ENCODE data around the gene AGBL3. TPM values are rescaled to one million over a fixed set of nuclear protein-coding genes. Genes with fewer than 3 reads are reported as not detected.

The AGBL3 gene
- total and polyA plus RNA-seq, 12 donors = 0.64 to 2.6 (median 1.1) TPM

DNA sequence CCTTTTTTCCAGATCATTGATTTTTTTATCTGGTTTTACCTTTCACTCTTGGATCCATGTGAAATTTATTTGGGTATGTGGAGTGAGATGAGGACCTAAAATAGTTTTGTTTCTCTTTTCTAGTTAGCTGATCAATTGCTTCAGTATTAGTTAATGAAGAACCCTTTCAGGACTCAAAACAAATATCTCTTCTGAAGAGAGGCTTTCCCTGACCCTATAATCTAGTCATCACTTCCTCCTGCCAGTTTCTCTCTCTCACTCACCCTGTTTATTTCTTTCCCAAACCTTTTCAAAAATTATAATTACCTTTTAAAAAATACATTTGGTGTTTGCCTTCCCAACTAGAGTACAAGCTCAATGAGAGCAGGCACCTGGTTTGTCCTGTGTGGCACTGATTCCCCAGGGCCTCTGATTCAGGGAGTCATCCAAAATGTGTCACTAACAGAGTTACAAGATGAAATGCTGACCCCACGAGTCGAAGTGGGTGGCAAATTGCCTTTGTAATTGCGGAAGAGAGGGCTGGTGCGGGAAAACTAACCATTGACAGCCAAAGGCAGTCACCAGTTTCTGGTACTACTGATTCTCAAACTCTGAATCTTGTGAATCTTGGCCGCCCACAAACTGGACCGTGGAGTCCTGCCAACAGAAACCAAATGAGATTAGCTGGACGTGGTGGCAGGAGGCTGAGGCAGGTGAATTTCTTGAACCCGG lies 163.9 kb downstream of the AGBL3 start:
- peak in 1 of 2 donors; percentile 27 for DNase-seq
- Histone ChIP-seq H3K27ac (peak overlapping the region; percentile 19 to 97 (median 94)), H3K36me3 (peaks cover 0 to 32% (median 0%) of the 10 kb centered on the region in 9 donors), H3K27me3 (no peaks in the 10 kb centered on the region), H3K4me3 (peak overlapping the region in 9 of 10 donors; percentile 37 to 69 (median 62)), H3K9me3 (peaks cover 0 to 26% (median 4%) of the 10 kb centered on the region in 11 donors), H3K4me1 (peaks cover 6 to 66% (median 51%) of the 10 kb centered on the region in 9 donors)
- intact Hi-C loops (cut with DNase I) = no loop called here
- WGBS, 2 donors = 45 to 63% methylated on average over 8 of the region's 8 CpGs
- TF ChIP-seq, protein P1, sequence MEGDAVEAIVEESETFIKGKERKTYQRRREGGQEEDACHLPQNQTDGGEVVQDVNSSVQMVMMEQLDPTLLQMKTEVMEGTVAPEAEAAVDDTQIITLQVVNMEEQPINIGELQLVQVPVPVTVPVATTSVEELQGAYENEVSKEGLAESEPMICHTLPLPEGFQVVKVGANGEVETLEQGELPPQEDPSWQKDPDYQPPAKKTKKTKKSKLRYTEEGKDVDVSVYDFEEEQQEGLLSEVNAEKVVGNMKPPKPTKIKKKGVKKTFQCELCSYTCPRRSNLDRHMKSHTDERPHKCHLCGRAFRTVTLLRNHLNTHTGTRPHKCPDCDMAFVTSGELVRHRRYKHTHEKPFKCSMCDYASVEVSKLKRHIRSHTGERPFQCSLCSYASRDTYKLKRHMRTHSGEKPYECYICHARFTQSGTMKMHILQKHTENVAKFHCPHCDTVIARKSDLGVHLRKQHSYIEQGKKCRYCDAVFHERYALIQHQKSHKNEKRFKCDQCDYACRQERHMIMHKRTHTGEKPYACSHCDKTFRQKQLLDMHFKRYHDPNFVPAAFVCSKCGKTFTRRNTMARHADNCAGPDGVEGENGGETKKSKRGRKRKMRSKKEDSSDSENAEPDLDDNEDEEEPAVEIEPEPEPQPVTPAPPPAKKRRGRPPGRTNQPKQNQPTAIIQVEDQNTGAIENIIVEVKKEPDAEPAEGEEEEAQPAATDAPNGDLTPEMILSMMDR (IDR thresholded peaks at IDR 0.05) = no peak
- peak in 1 of 8 donors; percentile 2 for ATAC-seq

DNA sequence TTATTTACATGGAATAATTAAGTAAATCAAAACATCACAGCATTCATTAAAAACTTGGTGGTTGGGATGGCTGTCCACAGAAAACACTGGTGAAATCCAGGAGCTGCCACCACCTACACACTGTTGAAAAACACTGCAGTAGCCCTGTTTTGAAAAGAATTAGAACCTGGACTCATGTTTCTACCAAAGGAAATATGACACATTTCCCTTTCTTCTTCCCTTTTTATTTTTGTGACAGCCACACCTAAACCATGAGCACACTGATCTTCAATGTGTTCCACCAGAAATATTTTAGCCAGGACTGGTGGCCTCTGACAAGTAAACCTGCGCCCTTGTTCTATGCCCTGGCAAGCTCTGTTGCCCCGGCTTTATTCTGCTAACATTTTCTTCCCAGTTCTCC lies 164.8 kb downstream of the AGBL3 start:
- intact Hi-C loops (cut with DNase I) = no loop called here
- WGBS, 2 donors = 73 to 82% methylated on average over 2 of the region's 2 CpGs
- H3K4me1 ChIP-seq = peaks cover 6 to 57% (median 42%) of the 10 kb centered on the region in 9 donors
- H3K9me3 ChIP-seq = peaks cover 0 to 35% (median 13%) of the 10 kb centered on the region in 11 donors
- peak overlapping the region in 6 of 10 donors; percentile 59 to 69 (median 62) for H3K4me3 ChIP-seq
- peak overlapping the region in 9 of 10 donors; percentile 87 to 97 (median 94) for H3K27ac ChIP-seq
- peaks cover 0 to 37% (median 0%) of the 10 kb centered on the region in 9 donors for H3K36me3 ChIP-seq
- DNase-seq = no peak
- TF ChIP-seq, protein P1 (IDR thresholded peaks at IDR 0.05) = no peak
- peak in 4 of 8 donors; percentile 3 to 28 (median 14) for ATAC-seq
- H3K27me3 ChIP-seq = no peaks in the 10 kb centered on the region

DNA sequence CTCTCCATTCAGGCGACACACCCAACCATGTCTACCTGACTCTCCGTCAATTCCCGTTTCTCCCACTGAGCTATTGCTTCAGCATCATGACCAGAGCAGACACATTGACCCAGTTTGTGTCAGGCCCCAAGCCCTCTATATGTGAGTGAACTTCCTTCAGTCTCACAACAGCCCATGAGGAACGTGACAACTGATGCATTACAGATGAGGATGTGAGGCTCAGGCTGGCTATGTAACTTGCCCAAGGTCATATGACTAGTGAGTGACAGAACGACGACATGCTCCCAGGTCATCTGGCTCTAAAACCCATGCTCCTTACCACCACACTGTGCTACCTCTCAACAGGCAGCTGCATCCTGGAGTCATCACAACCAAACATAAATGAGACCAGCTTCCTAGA lies 165.2 kb downstream of the AGBL3 start:
- Histone ChIP-seq H3K36me3 (peaks cover 0 to 41% (median 0%) of the 10 kb centered on the region in 9 donors), H3K4me1 (peaks cover 2 to 53% (median 38%) of the 10 kb centered on the region in 9 donors), H3K9me3 (peaks cover 0 to 39% (median 17%) of the 10 kb centered on the region in 11 donors), H3K27ac (peak overlapping the region in 9 of 10 donors; percentile 87 to 97 (median 94)), H3K4me3 (peak overlapping the region in 2 of 10 donors; percentile 61 to 69), H3K27me3 (no peaks in the 10 kb centered on the region)
- intact Hi-C loops (cut with DNase I) = no loop called here
- TF ChIP-seq, protein P1 (IDR thresholded peaks at IDR 0.05) = no peak
- ATAC-seq (peak in 4 of 8 donors; percentile 10 to 32 (median 31)), DNase-seq (no peak)
- WGBS, 2 donors = 62 to 69% methylated on average over 6 of the region's 6 CpGs

DNA sequence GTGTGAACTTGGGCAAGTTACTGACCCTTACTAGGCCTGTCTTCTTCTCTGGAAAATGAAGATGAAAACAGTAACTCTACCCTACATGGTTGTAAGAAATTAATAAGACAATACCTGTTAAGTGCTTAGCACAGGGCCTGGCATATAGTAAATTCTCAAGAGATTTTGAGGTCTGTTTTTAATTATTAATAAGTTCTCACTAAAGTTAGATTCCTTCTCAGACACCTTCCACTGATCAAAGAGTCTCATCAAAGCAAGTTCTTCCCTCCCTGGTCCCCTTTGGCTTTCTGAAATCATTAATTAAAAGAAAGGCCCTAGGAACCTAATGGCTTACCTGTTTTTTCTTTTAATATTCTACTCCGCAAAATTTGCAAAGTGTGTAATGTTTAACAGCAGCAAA lies 166.1 kb downstream of the AGBL3 start:
- intact Hi-C loops (cut with DNase I) = no loop called here
- peaks cover 0 to 43% (median 19%) of the 10 kb centered on the region in 11 donors for H3K9me3 ChIP-seq
- TF ChIP-seq, protein P1 (IDR thresholded peaks at IDR 0.05) = no peak
- no peak for DNase-seq
- peaks cover 2 to 49% (median 35%) of the 10 kb centered on the region in 9 donors for H3K4me1 ChIP-seq
- ATAC-seq = no peak
- H3K27ac ChIP-seq = peak overlapping the region in 3 of 10 donors; percentile 94 to 96 (median 95)
- peaks cover 0 to 50% (median 0%) of the 10 kb centered on the region in 9 donors for H3K36me3 ChIP-seq
- no peaks in the 10 kb centered on the region for H3K27me3 ChIP-seq
- 53 to 97% methylated on average over 1 of the region's 1 CpG for WGBS, 2 donors
- no peak overlapping the region for H3K4me3 ChIP-seq
